ENCODE measurements around the gene CCR9.

- TF ChIP-seq CTCF (IDR thresholded peaks at IDR 0.05 in 2 of 3, conservative IDR thresholded peaks at IDR 0.05 in 1 of 3; ENCODE audit: control insufficient read depth in 2 of 3, extremely low read depth in 1 of 3, insufficient read depth in 1 of 3, low read depth in 3 of 3, low read length in 3 of 3), result no peak
- no peak for TF ChIP-seq NFIC (IDR thresholded peaks at IDR 0.05; ENCODE audit: low read depth, low read length)
- TF ChIP-seq POLR2AphosphoS5 (IDR thresholded peaks at IDR 0.05; ENCODE audit: low read length), result no peak
- TF ChIP-seq HDAC2 (IDR thresholded peaks at IDR 0.05), result no peak
- TF ChIP-seq ZNF24 (IDR thresholded peaks at IDR 0.05), result no peak
Observed at GRCh38 chr3:45880725-45881077, 5.6 kb upstream of the CCR9 start.
